Endothelial cell of hepatic sinusoid (primary cell): ENCODE results near the gene OSBPL7.

ENCODE experiments used
- in situ Hi-C: cut with HindIII; loops from 2 replicates; pipeline ENCODE4 v1.10.0; 2017; ENCODE audit warnings: low sequenced_read_pairs

OSBPL7 gene

GRCh38 chr17:47808036-47808829 lies 13.4 kb downstream of the OSBPL7 start:
- in situ Hi-C loops: no loop called here

- in situ Hi-C loops: no loop called here
These were observed 14.2 kb downstream of the OSBPL7 start for GRCh38 chr17:47807421-47807820.

DNA sequence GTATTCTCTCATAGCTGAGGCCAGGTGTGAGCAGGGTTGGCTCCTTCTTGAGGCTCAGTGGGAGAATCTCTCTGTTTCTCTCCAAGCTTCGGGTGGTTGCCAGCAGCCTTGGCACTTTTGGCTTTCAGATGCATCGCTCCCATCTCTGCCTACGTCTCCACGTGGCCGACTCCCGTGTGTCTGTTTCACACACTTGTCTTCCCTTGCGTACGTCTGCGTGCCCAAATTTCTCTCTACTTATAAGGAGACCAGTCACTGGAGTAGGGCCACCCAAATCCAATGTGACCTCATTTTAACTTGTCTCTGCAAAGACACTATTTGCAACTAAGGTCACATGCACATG lies 14.7 kb downstream of the OSBPL7 start:
- in situ Hi-C loops: no loop called here

DNA sequence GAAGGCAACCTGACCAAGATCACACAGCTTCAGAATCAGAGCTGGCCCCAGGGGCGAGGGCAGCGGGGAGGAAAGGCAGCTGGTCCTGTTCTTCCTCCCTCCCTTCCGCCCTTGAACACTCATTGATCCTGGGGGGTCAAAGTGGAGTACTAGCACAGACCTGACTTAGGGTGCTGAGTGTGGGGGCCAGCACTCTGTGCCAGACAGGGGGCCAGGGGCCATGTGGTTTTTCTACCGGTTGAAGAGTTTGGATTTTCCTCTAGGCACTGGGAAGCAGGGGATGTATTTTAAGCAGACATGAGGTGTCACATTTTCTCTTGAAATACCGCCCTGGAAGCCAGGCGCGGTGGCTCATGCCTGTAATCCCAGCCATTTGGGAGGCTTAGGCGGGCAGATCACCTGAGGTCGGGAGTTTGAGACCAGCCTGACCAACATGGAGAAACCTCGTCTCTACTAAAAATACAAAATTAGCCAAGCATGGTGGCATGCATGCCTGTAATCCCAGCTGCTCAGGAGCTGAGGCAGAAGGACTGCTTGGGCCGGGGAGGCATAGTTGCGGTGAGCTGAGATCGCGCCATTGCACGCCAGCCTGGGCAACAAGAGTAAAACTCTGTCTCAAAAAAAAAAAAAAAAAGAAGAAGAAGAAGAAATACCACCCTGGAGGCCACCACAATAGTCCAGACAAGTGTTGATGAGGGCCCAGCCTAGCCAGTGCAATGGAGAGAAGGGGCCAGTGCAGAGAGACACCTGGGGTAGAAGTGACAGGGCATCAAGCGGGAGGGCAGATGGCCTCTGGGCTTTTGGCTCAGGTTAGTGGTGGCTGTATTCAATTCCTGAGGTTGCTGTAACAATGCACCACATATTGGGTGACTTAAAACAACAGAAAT lies 15.3 kb downstream of the OSBPL7 start:
- in situ Hi-C loops: no loop called here

DNA sequence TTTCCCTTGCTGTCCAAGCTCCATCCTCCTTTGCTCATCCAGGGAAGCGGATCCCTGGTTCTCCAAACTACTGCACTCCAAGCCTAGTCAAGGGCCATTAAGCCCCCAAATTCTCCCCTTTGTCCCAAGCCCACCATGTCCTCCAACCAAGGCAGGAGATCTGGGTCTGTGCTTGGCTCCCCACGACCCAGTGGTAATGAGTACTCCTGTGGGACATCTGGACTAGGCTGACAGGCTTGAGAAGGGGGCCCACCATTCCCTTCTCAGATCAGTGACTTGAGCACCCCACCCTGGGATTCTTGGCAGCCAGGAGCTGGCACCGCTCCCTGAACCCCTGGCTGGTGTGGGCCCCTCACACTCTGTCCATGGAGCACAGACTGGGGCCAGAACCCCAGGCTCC lies 17.1 kb downstream of the OSBPL7 start:
- in situ Hi-C loops: no loop called here

DNA sequence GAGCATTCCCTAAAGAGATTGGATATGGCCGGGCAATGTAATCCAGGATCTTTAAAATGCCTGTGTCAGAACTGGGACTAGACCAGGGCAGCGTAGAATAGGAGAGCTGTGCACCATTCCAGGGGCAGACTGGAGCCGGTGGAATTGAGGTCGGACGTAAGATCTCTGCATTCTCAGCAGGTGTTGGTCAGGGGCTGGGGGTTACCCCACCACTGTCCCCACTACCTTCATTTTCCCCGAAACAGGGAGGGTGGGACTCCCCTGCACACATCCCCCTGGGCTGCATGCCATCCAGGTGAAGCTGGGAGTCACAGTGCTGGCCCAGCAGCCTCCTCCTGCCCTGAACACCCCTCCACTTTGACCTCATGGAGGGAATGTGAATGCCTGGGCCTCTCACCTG lies 17.8 kb downstream of the OSBPL7 start:
- in situ Hi-C loops: no loop called here

- in situ Hi-C loops: no loop called here
These were observed 18.4 kb downstream of the OSBPL7 start for GRCh38 chr17:47803201-47803600.

DNA sequence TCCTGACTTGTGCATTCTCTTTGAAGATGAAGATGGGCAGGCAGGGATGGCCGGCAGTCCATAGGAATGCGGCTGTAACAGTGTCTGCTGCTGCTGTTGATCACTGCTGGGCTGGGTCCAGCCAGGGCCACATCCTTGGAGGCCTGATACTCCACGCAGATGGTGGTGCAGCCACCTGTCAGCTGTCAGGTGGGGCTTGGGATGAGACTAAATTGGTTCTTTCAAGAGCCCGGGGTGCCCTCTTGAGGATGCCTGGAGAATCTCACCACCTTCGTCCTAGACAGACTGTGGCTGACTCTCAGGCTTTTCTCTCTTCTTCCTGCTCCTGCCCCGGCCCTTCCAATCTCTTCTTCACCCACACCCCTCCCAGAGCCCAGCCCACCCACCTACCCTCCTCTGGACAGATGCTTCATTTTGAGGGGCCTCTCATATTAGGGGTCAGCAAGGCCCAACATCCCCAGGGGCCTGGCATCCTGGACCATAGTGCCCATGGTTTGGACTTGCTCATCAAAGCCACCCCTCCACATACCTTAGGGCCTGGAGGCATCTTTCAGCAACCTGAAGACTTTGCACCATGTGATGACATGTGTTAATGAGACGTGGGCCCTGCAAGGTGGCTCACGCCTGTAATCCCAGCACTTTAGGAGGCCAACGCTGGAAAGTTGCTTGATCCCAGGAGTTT lies 19.1 kb downstream of the OSBPL7 start:
- in situ Hi-C loops: no loop called here

- in situ Hi-C loops: no loop called here
These were observed 19.7 kb downstream of the OSBPL7 start for GRCh38 chr17:47801906-47802305.

GRCh38 chr17:47801176-47801765 lies 20.3 kb downstream of the OSBPL7 start:
- in situ Hi-C loops: no loop called here

DNA sequence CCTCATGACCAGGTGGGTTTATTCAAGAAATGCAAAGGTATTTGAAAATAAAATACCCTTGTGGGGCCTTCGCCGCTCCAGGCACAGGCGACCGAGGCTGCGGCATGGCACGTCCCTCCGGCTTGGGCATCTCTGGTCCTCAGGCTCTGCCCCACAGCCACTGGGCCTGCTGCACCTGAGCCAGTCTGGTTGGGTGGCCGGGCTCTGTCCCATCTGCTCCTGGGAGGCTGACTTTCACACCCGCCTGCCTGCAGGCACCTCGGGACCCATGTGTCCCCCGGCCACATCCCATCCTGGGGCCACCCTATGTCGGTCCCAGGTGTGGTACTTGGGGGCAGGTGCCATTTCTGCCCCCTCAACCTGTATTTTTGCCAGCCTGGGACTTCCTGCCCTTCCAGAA lies 20.9 kb downstream of the OSBPL7 start:
- in situ Hi-C loops: no loop called here

- in situ Hi-C loops: no loop called here
These were observed 23.8 kb downstream of the OSBPL7 start for GRCh38 chr17:47797797-47798196.

DNA sequence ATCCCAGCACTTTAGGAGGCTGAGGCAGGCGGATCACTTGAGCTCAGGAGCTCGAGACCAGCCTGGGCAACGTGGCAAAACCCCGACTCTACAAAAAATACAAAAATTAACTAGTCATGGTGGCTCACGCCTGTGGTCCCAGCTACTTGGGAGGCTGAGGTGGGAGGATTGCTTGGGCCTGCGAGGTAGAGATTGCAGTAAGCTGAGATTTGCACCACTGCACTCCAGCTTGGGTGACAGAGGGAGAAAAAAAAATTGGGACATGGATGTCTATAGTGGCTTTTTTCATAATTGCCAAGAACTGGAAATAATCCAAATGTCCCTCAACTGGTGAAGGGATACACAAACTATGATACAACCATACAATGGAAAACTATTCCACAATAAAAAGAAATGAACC lies 28.6 kb downstream of the OSBPL7 start:
- in situ Hi-C loops: no loop called here

DNA sequence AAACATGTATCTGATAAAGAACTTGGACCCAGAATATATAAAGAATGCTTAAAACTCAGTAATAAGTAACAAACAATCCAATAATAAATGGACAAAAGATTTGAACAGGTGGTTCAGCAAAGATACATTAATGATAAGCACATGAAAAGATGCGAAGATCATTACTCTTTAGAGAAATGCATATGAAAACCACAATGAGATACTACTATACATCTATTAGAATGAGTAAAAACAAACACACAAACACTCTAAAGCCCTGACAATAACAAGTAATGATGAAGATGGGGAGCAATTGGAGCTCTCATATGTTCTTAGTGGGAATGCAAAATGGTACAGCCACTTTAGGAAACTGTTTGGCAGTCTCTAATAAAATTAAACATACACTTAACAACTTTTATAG lies 29.1 kb downstream of the OSBPL7 start:
- in situ Hi-C loops: no loop called here

DNA sequence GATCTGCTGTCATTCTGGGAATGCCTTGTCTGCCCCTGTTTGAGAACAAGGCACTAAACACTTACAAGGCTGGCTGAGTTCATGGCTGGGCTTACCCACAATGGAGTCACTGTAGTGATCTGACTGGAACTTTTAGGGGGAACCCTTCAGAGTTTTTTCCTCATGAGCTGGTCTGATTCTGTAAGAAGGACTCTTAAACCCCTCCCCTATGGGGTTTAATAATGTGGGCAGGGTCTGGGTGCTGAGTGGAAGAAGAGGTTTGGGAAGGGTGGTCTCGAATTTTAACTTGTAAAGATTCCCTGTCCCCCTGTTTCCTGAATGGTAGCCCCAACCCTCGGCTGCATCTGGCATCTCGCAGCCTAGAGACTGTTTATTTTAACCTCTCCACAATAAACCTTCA lies 30.6 kb downstream of the OSBPL7 start:
- in situ Hi-C loops: no loop called here

- in situ Hi-C loops: no loop called here
These were observed 31.7 kb downstream of the OSBPL7 start for GRCh38 chr17:47789611-47790561.

GRCh38 chr17:47785538-47786123 lies 36.0 kb downstream of the OSBPL7 start:
- in situ Hi-C loops: no loop called here

- in situ Hi-C loops: no loop called here
These were observed 40.2 kb downstream of the OSBPL7 start for GRCh38 chr17:47781397-47781796.

DNA sequence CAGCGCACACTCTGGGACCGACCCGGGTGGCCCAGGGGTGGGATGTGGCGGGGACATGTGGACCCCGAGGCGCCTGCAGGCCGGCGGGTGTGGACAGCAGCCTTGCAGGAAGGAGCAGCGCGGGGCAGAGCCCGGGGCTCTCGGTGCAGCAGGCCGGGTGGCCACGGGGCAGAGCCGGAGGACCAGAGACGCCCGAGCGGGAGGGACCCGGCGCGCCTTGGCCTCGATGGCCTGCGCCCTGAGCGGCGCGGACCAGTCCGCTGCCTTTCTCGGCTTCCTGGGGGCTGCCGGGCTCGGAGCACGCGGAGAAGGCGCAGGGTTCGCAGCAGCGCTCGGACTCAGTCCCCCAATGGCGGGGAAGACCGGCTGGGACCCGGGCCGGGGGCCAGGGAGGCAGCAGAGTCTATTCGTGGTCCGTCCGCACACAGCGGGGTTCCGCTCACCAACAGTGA lies 43.4 kb downstream of the OSBPL7 start:
- in situ Hi-C loops: no loop called here
